ENCODE measurements around the gene HOXA1.

HOXA1 gene

GRCh38 chr7:27106901-27107240 is 11.1 kb upstream of the HOXA1 start:
- intact Hi-C loops (cut with micrococcal nuclease) = no loop called here
- peaks cover 8% of the 10 kb centered on the region for H3K9me3 Mint-ChIP-seq
- H3K36me3 Mint-ChIP-seq (ENCODE audit: low read depth) = peaks cover 15% of the 10 kb centered on the region
- no peak overlapping the region for H3K4me3 Mint-ChIP-seq
- peaks cover 55% of the 10 kb centered on the region for H3K27me3 Mint-ChIP-seq
- H3K27ac Mint-ChIP-seq = no peak overlapping the region
- H3K4me1 Mint-ChIP-seq (ENCODE audit: low read depth) = peaks cover 26% of the 10 kb centered on the region

GRCh38 chr7:27106181-27106900 is 10.5 kb upstream of the HOXA1 start:
- no peak overlapping the region for H3K27ac Mint-ChIP-seq
- peaks cover 31% of the 10 kb centered on the region for H3K4me1 Mint-ChIP-seq (ENCODE audit: low read depth)
- H3K4me3 Mint-ChIP-seq = no peak overlapping the region
- peaks cover 60% of the 10 kb centered on the region for H3K27me3 Mint-ChIP-seq
- H3K9me3 Mint-ChIP-seq = peaks cover 8% of the 10 kb centered on the region
- intact Hi-C loops (cut with micrococcal nuclease) = no loop called here
- peaks cover 20% of the 10 kb centered on the region for H3K36me3 Mint-ChIP-seq (ENCODE audit: low read depth)

- H3K27me3 Mint-ChIP-seq = peaks cover 67% of the 10 kb centered on the region
- H3K4me1 Mint-ChIP-seq (ENCODE audit: low read depth) = peaks cover 40% of the 10 kb centered on the region
- peaks cover 29% of the 10 kb centered on the region for H3K36me3 Mint-ChIP-seq (ENCODE audit: low read depth)
- H3K4me3 Mint-ChIP-seq = no peak overlapping the region
- H3K9me3 Mint-ChIP-seq = peaks cover 8% of the 10 kb centered on the region
- H3K27ac Mint-ChIP-seq = no peak overlapping the region
- intact Hi-C loops (cut with micrococcal nuclease) = no loop called here
These were observed 9.7 kb upstream of the HOXA1 start for GRCh38 chr7:27105301-27106031.

- Mint-ChIP-seq H3K27ac (no peak overlapping the region), H3K9me3 (peaks cover 8% of the 10 kb centered on the region), H3K4me1 (ENCODE audit: low read depth) (peaks cover 48% of the 10 kb centered on the region), H3K4me3 (no peak overlapping the region), H3K27me3 (peaks cover 73% of the 10 kb centered on the region), H3K36me3 (ENCODE audit: low read depth) (peaks cover 38% of the 10 kb centered on the region)
- intact Hi-C loops (cut with micrococcal nuclease) = no loop called here
These were observed 8.7 kb upstream of the HOXA1 start for GRCh38 chr7:27104341-27105058.

- H3K36me3 Mint-ChIP-seq (ENCODE audit: low read depth) = peaks cover 47% of the 10 kb centered on the region
- H3K4me3 Mint-ChIP-seq = no peak overlapping the region
- peaks cover 56% of the 10 kb centered on the region for H3K4me1 Mint-ChIP-seq (ENCODE audit: low read depth)
- H3K27me3 Mint-ChIP-seq = peaks cover 82% of the 10 kb centered on the region
- H3K9me3 Mint-ChIP-seq = peaks cover 8% of the 10 kb centered on the region
- intact Hi-C loops (cut with micrococcal nuclease) = no loop called here
- H3K27ac Mint-ChIP-seq = no peak overlapping the region
These were observed 7.9 kb upstream of the HOXA1 start for GRCh38 chr7:27103489-27104226.

- Mint-ChIP-seq H3K36me3 (ENCODE audit: low read depth) (peaks cover 55% of the 10 kb centered on the region), H3K4me1 (ENCODE audit: low read depth) (peaks cover 65% of the 10 kb centered on the region), H3K27me3 (peaks cover 89% of the 10 kb centered on the region), H3K4me3 (peak within 1 kb of the TSS; percentile 53), H3K27ac (no peak within 1 kb of the TSS), H3K9me3 (peaks cover 7% of the 10 kb centered on the region)
- intact Hi-C loops (cut with micrococcal nuclease) = no loop called here
These were observed 7.0 kb upstream of the HOXA1 start, which contains the start of gene HOXA2 for GRCh38 chr7:27102581-27103442. HOXA2 (minus strand) TSS chr7:27102683; CDS start chr7:27102500, 183 bp downstream.

- peaks cover 72% of the 10 kb centered on the region for H3K4me1 Mint-ChIP-seq (ENCODE audit: low read depth)
- no peaks in the 10 kb centered on the region for H3K9me3 Mint-ChIP-seq
- no peak overlapping the region for H3K27ac Mint-ChIP-seq
- H3K4me3 Mint-ChIP-seq = peak overlapping the region; percentile 53
- peaks cover 57% of the 10 kb centered on the region for H3K36me3 Mint-ChIP-seq (ENCODE audit: low read depth)
- intact Hi-C loops (cut with micrococcal nuclease) = no loop called here
- peaks cover 92% of the 10 kb centered on the region for H3K27me3 Mint-ChIP-seq
These were observed 6.3 kb upstream of the HOXA1 start for GRCh38 chr7:27101957-27102580.

GRCh38 chr7:27101171-27101956 is 5.6 kb upstream of the HOXA1 start:
- no peaks in the 10 kb centered on the region for H3K9me3 Mint-ChIP-seq
- no peak overlapping the region for H3K27ac Mint-ChIP-seq
- intact Hi-C loops (cut with micrococcal nuclease) = no loop called here
- peak overlapping the region; percentile 53 for H3K4me3 Mint-ChIP-seq
- peaks cover 89% of the 10 kb centered on the region for H3K27me3 Mint-ChIP-seq
- H3K36me3 Mint-ChIP-seq (ENCODE audit: low read depth) = peaks cover 64% of the 10 kb centered on the region
- H3K4me1 Mint-ChIP-seq (ENCODE audit: low read depth) = peaks cover 75% of the 10 kb centered on the region

- intact Hi-C loops (cut with micrococcal nuclease) = no loop called here
- Mint-ChIP-seq H3K36me3 (ENCODE audit: low read depth) (peaks cover 70% of the 10 kb centered on the region), H3K4me1 (ENCODE audit: low read depth) (peaks cover 75% of the 10 kb centered on the region), H3K9me3 (no peaks in the 10 kb centered on the region), H3K27me3 (peaks cover 83% of the 10 kb centered on the region), H3K27ac (no peak overlapping the region), H3K4me3 (no peak overlapping the region)
These were observed 4.9 kb upstream of the HOXA1 start for GRCh38 chr7:27100694-27101170.

GRCh38 chr7:27099453-27100370 is 3.9 kb upstream of the HOXA1 start:
- Mint-ChIP-seq H3K27ac (no peak overlapping the region), H3K9me3 (no peaks in the 10 kb centered on the region), H3K27me3 (peaks cover 84% of the 10 kb centered on the region), H3K4me1 (ENCODE audit: low read depth) (peaks cover 85% of the 10 kb centered on the region), H3K4me3 (no peak overlapping the region), H3K36me3 (ENCODE audit: low read depth) (peaks cover 71% of the 10 kb centered on the region)
- intact Hi-C loops (cut with micrococcal nuclease) = loop anchor here (10.0 kb wide), 2 partner anchors 55 to 1235 kb away; partner anchors contain the start of genes HOXA3 and HOXA7
